Ovary (tissue), 3 donors: ENCODE results near the gene NAALADL2.

ENCODE experiments used
- CTCF ChIP-seq, 3 donors: fragments of 450-650 bp in 2 of 3; fragments of 200-600 bp in 1 of 3; IDR thresholded peaks; one replicate each; pipeline versions ENCODE4 v1.5.1 to v1.8.0; 2016 to 2022; ENCODE audit warnings: antibody characterized with exemption in 3 of 3, mild to moderate bottlenecking in 1 of 3
- EP300 ChIP-seq: sonication (generic); formaldehyde crosslinking; IDR thresholded peaks from one replicate; pipeline ENCODE4 v1.6.1; 2017; ENCODE audit warnings: antibody characterized with exemption
- POLR2A ChIP-seq: fragments of 450-650 bp; IDR thresholded peaks from one replicate; pipeline ENCODE4 v1.6.1; 2017; ENCODE audit warnings: antibody characterized with exemption, mild to moderate bottlenecking, moderate library complexity
- donor health status: DM: no; HTN: no; CAD: no.

GRCh38 chr3:175068587-175068986, 209.5 kb downstream of the NAALADL2 start:
- no peak for TF ChIP-seq EP300
- TF ChIP-seq CTCF (IDR thresholded peaks at IDR 0.05): no peak
- no peak for TF ChIP-seq POLR2A
